MM.1S (cell line): ENCODE data around the gene MRPS27.

Experiments used
- EZH2 ChIP-seq: fragments of 300-600 bp; sonication (generic); optimal IDR thresholded peaks from 2 replicates; pipeline ENCODE3; 2017; ENCODE audit warnings: low read depth, mild to moderate bottlenecking, antibody characterized with exemption, low read length, mixed read lengths
- TF ChIP-seq, protein P1 (sequence below): fragments of 300-600 bp; sonication (generic); IDR thresholded peaks from 2 replicates; pipeline ENCODE4 v1.5.1; 2016; ENCODE audit warnings: antibody characterized with exemption, low read length, mixed read lengths

DNA sequence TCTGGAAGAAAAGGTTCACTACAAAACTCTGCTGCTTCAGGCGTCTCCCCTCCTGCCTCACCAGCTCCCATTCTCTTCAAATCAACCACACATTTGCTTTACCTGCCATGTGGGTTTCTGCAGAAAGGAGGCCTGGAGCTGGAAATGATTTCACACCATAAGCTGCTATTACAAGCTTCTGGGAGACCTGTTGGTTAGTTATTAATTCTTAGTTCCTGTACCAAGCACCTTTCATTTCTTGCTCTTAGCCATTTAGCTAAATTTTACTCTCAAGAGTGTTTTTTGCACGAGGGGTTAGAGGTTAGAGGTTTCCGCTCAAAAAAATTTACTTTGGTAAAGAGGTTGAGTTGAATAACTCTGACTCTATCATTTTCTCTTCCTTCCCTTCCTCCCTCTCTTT is 142.5 kb downstream of the MRPS27 start:
- TF ChIP-seq, protein P1, sequence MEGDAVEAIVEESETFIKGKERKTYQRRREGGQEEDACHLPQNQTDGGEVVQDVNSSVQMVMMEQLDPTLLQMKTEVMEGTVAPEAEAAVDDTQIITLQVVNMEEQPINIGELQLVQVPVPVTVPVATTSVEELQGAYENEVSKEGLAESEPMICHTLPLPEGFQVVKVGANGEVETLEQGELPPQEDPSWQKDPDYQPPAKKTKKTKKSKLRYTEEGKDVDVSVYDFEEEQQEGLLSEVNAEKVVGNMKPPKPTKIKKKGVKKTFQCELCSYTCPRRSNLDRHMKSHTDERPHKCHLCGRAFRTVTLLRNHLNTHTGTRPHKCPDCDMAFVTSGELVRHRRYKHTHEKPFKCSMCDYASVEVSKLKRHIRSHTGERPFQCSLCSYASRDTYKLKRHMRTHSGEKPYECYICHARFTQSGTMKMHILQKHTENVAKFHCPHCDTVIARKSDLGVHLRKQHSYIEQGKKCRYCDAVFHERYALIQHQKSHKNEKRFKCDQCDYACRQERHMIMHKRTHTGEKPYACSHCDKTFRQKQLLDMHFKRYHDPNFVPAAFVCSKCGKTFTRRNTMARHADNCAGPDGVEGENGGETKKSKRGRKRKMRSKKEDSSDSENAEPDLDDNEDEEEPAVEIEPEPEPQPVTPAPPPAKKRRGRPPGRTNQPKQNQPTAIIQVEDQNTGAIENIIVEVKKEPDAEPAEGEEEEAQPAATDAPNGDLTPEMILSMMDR: no peak
- TF ChIP-seq EZH2: no peak
